ENCODE measurements around the gene FAF1. TPM values are rescaled to one million over a fixed set of nuclear protein-coding genes. Genes with fewer than 3 reads are reported as not detected.

FAF1 gene
- total and polyA plus RNA-seq, 2 of the 8 experiments (the other 6 are each of a cell fraction or from before 2014, with no cell fraction given): 10.8 to 65.9 TPM

DNA sequence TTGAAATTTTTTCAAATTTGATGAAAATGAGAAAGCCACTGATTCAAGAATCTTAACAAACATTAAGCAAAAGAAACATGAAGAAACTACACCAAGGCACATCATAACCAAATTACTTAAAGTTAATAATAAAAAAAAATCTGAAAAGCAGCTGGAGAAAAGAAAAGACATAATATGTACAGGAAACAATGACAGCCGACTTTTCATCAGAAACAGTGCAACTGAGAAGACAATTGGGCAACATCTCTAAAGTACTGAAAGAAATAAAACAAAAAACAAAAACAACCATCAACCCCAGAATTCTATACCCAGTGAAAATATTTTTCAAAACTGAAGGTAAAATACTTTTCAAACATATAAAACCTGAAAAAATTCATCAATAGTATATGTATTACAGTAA, 463.1 kb downstream of the FAF1 start:
- no peak overlapping the region for H3K18ac ChIP-seq (ENCODE audit: extremely low read depth, low read length)
- no peak overlapping the region for H4K91ac ChIP-seq (replicated peaks; ENCODE audit: insufficient read length, low read length)
- CTCF ChIA-PET (ENCODE audit: partially characterized antibody): no interaction called here
- H3K4ac ChIP-seq (replicated peaks; ENCODE audit: insufficient read length, low read depth, low read length): no peak overlapping the region
- H3K36me3 ChIP-seq (ENCODE audit: control insufficient read depth in 2 of 4, insufficient read depth in 4 of 4, low read length in 3 of 4): no peaks in the 10 kb centered on the region
- H3K23me2 ChIP-seq (ENCODE audit: low read depth, low read length): no peaks in the 10 kb centered on the region; the same call in 1 of the 2 replicates
- no peak overlapping the region for H2BK20ac ChIP-seq (ENCODE audit: low read length)
- H3K23ac ChIP-seq (ENCODE audit: insufficient read length): no peak overlapping the region
- H2BK5ac ChIP-seq (ENCODE audit: low read depth, low read length): no peak overlapping the region
- H3K4me1 ChIP-seq (replicated peaks in 1 of 4; ENCODE audit: control insufficient read depth in 3 of 4, insufficient read depth in 4 of 4, low read length in 3 of 4): no peaks in the 10 kb centered on the region
- no peaks in the 10 kb centered on the region for H3K79me2 ChIP-seq (ENCODE audit: control insufficient read depth in 1 of 2, insufficient read depth in 2 of 2, low read length in 2 of 2)
- no peak for DNase-seq (ENCODE audit: low read depth in 1 of 2, low spot score in 2 of 2)
- no peak for FAIRE-seq
- H3K79me1 ChIP-seq (ENCODE audit: low read depth, low read length): no peaks in the 10 kb centered on the region
- WGBS, 2 experiments (ENCODE audit: extremely low coverage in 1 of 2, insufficient coverage in 1 of 2, insufficient read length in 1 of 2, insufficient replicate concordance in 2 of 2, low coverage in 1 of 2, low lambda C conversion rate in 2 of 2, missing lambda C conversion rate in 1 of 2): 89% methylated on average over 1 of the region's 1 CpG; no CpG with 5 or more reads in 1 of the 2 experiments
- POLR2A ChIA-PET (ENCODE audit: partially characterized antibody): no interaction called here
- H2BK120ac ChIP-seq (replicated peaks; ENCODE audit: low read depth, low read length): no peak overlapping the region
- no peaks in the 10 kb centered on the region for H4K20me1 ChIP-seq (replicated peaks in 1 of 2; ENCODE audit: control insufficient read depth in 1 of 2, insufficient read depth in 2 of 2, low read length in 2 of 2)
- H3K4me2 ChIP-seq (ENCODE audit: insufficient read depth in 1 of 2, low read depth in 2 of 2, low read length in 2 of 2): no peak overlapping the region
- no peak overlapping the region for H3K4me3 ChIP-seq (ENCODE audit: extremely low read depth in 1 of 4, insufficient read depth in 2 of 4, low read depth in 3 of 4, low read length in 4 of 4)
- H3K14ac ChIP-seq (ENCODE audit: insufficient read length): no peak overlapping the region
- H3K27ac ChIP-seq (ENCODE audit: low read depth, low read length): no peak overlapping the region
- no peak overlapping the region for H2BK12ac ChIP-seq (ENCODE audit: low read depth, low read length)
- H4K8ac ChIP-seq (ENCODE audit: extremely low read depth, insufficient read depth, low read length): no peak overlapping the region
- H2AFZ ChIP-seq (ENCODE audit: low read length): no peak overlapping the region
- no peak overlapping the region for H2BK15ac ChIP-seq (ENCODE audit: low read length)
- no peak overlapping the region for H2AK5ac ChIP-seq (ENCODE audit: low read depth, low read length)
- no peak overlapping the region for H4K5ac ChIP-seq (ENCODE audit: insufficient read length, low read depth, low read length)
- no peak overlapping the region for H3K56ac ChIP-seq (replicated peaks; ENCODE audit: insufficient read length, low read depth, low read length)
- H3K9ac ChIP-seq (replicated peaks in 1 of 4; ENCODE audit: extremely low read depth in 1 of 4, low read depth in 3 of 4, low read length in 3 of 4): no peak overlapping the region
- no peaks in the 10 kb centered on the region for H3K27me3 ChIP-seq (replicated peaks in 1 of 4; ENCODE audit: control insufficient read depth in 3 of 4, extremely low read depth in 1 of 4, insufficient read depth in 3 of 4, low read length in 3 of 4)
- peaks cover 4% of the 10 kb centered on the region in 2 experiments; a peak in 2 of 4 replicates for H3K9me3 ChIP-seq (ENCODE audit: insufficient read depth in 2 of 2, low read depth in 1 of 2, low read length in 1 of 2)
- no peak for TF ChIP-seq CREB1 (IDR thresholded peaks at IDR 0.05)
- TF ChIP-seq, protein P1, sequence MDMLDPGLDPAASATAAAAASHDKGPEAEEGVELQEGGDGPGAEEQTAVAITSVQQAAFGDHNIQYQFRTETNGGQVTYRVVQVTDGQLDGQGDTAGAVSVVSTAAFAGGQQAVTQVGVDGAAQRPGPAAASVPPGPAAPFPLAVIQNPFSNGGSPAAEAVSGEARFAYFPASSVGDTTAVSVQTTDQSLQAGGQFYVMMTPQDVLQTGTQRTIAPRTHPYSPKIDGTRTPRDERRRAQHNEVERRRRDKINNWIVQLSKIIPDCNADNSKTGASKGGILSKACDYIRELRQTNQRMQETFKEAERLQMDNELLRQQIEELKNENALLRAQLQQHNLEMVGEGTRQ (IDR thresholded peaks at IDR 0.05; ENCODE audit: low read length): no peak
- TF ChIP-seq SP1 (IDR thresholded peaks at IDR 0.05; ENCODE audit: low read depth, low read length): no peak
- no peak for TF ChIP-seq ZNF274 (IDR thresholded peaks at IDR 0.05; ENCODE audit: borderline replicate concordance, extremely low read depth, low read length)
- TF ChIP-seq CHD1 (IDR thresholded peaks at IDR 0.05; ENCODE audit: low read depth, low read length): no peak
- TF ChIP-seq, protein P2, sequence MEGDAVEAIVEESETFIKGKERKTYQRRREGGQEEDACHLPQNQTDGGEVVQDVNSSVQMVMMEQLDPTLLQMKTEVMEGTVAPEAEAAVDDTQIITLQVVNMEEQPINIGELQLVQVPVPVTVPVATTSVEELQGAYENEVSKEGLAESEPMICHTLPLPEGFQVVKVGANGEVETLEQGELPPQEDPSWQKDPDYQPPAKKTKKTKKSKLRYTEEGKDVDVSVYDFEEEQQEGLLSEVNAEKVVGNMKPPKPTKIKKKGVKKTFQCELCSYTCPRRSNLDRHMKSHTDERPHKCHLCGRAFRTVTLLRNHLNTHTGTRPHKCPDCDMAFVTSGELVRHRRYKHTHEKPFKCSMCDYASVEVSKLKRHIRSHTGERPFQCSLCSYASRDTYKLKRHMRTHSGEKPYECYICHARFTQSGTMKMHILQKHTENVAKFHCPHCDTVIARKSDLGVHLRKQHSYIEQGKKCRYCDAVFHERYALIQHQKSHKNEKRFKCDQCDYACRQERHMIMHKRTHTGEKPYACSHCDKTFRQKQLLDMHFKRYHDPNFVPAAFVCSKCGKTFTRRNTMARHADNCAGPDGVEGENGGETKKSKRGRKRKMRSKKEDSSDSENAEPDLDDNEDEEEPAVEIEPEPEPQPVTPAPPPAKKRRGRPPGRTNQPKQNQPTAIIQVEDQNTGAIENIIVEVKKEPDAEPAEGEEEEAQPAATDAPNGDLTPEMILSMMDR (IDR thresholded peaks at IDR 0.05; ENCODE audit: control extremely low read depth in 1 of 3, insufficient read depth in 1 of 3, low read depth in 1 of 3, low read length in 3 of 3): no peak
- TF ChIP-seq RBBP5 (IDR thresholded peaks at IDR 0.05; ENCODE audit: borderline replicate concordance, low read depth, low read length): no peak
- TF ChIP-seq ASH2L (IDR thresholded peaks at IDR 0.05; ENCODE audit: low read length): no peak
- no peak for TF ChIP-seq SRF (IDR thresholded peaks at IDR 0.05; ENCODE audit: low read depth, low read length)
- no peak for TF ChIP-seq SP2 (IDR thresholded peaks at IDR 0.05; ENCODE audit: low read length)
- no peak for TF ChIP-seq RXRA (IDR thresholded peaks at IDR 0.05; ENCODE audit: insufficient read depth, low read depth, low read length)
- TF ChIP-seq EP300 (IDR thresholded peaks at IDR 0.05; ENCODE audit: borderline replicate concordance in 1 of 2, low read depth in 2 of 2, low read length in 2 of 2): no peak

Data from H1 (cell line).